HG03460 (cell line): ENCODE measurements around the gene TRIM37.

Source experiments
- ATAC-seq: cut with Tn5 transposase; IDR thresholded peaks from one replicate; pipeline ENCODE4 v1.9.1; 2021; ENCODE audit not compliant: unreplicated experiment

The TRIM37 gene

GRCh38 chr17:58947824-58948223 is 158.9 kb downstream of the TRIM37 start:
- no peak for ATAC-seq

- no peak for ATAC-seq
Measured at GRCh38 chr17:58947411-58947810, 159.3 kb downstream of the TRIM37 start.

DNA sequence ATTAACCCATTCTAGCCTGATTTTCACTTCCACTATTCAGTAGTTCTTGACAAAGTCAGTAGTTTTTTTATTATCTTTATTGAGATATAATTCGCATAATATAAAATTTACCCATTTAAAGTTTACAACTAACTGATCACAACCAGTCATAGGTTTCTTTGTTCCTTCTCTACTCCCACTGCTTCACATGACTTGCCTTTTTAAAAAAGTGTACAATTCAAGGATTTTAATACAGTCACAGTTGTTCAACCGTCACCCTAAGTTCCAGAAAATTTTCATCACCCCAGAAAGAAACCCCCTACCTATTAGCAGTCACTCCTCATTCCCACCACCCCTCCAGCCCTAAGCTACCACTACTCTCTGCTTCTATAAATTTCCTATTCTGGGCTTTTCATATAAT is 162.5 kb downstream of the TRIM37 start:
- no peak for ATAC-seq

DNA sequence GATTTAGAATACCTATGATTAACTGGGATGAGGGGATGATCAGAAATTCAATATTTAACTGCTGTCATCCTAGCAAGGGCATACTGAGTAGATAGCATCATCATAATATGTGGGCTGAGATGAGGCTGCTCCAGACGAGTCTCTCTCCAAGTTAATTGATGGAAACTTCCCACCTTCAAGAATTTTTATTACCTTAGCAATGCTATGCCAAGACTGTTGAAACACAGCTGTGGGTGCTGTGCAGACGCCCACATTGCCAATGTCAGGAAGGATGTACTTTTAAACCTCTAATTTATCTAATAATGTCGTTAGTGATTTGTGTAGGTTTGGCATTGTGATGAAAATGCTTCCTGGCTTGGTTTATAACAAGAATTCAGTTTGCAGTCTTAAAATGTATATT is 170.4 kb downstream of the TRIM37 start:
- no peak for ATAC-seq

DNA sequence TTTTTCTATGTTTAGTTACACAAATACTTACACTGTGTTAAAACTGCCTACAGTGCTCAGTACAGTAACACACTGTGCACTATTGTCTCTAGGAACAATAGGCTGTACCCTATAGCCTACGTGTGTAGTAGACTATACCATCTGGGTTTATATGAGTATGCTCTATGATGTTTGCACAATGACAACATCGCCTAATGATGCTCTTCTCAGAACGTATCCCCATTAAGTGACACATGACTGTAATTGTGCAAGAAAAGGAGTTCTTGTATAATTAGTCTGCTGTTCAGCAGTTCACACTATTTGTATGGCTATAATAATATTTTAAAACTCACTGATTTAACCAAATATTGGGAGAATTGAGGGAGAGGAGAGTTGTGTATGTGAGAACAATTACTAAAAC is 173.7 kb downstream of the TRIM37 start:
- no peak for ATAC-seq
